Kidney epithelial cell (primary cell): ENCODE data around the gene IL17RD. TPM values are rescaled to one million over a fixed set of nuclear protein-coding genes. Genes with fewer than 3 reads are reported as not detected.
A peak's percentile ranks its signal among the peaks of the same experiment; 100 is the strongest.

ENCODE experiments used
- DNase-seq: peaks from one replicate; pipeline ENCODE4 v3.0.0-alpha.2; 2010; ENCODE audit warnings: low read depth
- H3K27me3 ChIP-seq: 2 replicates; pipeline ENCODE4 v1.6.0; 2011; ENCODE audit warnings: low read length; ENCODE audit not compliant: control insufficient read depth, insufficient read depth
- H3K36me3 ChIP-seq: 2 replicates; pipeline ENCODE4 v1.5.1; 2011; ENCODE audit warnings: low read length; ENCODE audit not compliant: control insufficient read depth, insufficient read depth
- H3K4me3 ChIP-seq: 2 replicates; pipeline ENCODE4 v1.5.1; 2011; ENCODE audit warnings: low read depth, mild to moderate bottlenecking, control low read depth, low read length
- CTCF ChIP-seq: IDR thresholded peaks from 2 replicates; pipeline ENCODE4 v1.5.1; 2011; ENCODE audit warnings: mild to moderate bottlenecking, moderate library complexity, low read length, control low read depth, inconsistent platforms; ENCODE audit not compliant: insufficient read depth, poor library complexity, severe bottlenecking
- total RNA-seq: library from RNA; depleted of rRNA; stranded (reverse); fragments of >200 nt; gene quantifications from 2 replicates; pipeline ENCODE4 v1.2.3, GENCODE V29; 2015

IL17RD gene
- total RNA-seq, 1 donor from 2014 or later, result 25.7 TPM

GRCh38 chr3:57100046-57100695 is 65.0 kb downstream of the IL17RD start:
- Histone ChIP-seq H3K27me3 (no peaks in the 10 kb centered on the region), H3K36me3 (peaks cover 1% of the 10 kb centered on the region), H3K4me3 (no peak overlapping the region)
- peak; percentile 83 for TF ChIP-seq CTCF
- DNase-seq, result no peak

DNA sequence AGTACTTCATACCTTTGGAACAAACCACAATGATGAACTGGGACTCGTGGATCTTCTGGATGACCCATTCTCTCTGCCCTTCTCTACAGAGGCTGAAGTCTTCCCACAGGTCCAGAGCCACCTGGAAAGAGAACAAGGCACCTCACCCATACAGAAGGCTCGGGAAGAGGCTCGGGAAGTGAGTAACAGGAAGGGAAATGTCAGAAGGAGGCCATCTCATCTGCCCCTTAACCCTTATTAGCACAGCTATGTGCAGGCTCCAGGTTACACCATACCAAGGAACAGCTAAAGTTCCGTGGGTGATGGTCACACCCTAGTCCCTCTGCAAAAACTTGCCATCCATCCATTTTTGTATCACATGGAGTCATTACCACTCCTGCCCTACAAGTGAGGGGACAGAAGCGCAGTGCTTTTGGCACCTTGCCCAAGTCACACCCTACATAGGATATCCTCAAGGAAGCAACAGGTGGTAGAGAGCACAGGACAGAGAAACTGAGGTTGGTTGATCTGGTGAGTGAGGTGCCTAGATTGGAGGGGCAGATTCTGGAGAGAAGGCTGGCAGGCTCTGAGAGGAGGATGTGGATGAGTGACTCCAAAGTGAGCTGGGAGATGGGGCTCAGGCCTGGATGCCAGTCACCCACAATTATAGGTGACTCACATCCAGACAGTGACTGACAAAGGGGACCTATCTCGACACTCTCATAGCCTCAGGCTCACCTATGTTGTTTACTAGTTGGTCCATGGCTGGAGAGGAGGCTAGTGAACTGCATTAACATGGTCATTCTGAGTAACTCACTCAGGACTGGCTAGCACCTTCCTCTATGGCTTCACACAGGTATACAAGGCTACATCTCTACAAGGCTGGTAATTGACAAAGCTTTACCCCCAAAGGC is 66.5 kb downstream of the IL17RD start:
- Histone ChIP-seq H3K4me3 (no peak overlapping the region), H3K36me3 (peaks cover 1% of the 10 kb centered on the region), H3K27me3 (no peaks in the 10 kb centered on the region)
- DNase-seq, result no peak
- TF ChIP-seq CTCF, result no peak

- Histone ChIP-seq H3K36me3 (peaks cover 1% of the 10 kb centered on the region), H3K27me3 (no peaks in the 10 kb centered on the region), H3K4me3 (no peak overlapping the region)
- TF ChIP-seq CTCF, result no peak
- DNase-seq, result no peak
These were observed 67.6 kb downstream of the IL17RD start for GRCh38 chr3:57097536-57097935.

DNA sequence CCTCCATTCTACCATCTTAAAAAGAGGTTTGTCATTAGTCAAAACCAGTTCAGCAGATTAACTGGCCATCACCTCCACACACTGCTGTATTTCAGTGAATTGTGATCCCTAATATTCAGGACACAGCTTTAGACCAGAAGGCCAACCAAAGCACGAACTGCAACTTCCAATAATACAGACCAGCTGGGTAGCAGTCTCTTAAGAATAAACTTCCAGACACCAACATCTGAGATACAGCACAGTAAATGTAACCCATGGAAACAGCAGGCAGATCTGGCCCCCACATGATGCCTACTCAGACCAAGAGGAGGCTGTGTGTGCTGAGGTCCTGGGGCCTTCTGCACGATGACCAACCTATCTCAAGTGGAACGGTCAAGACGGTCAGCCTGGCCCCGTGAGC is 69.8 kb downstream of the IL17RD start:
- no peak for TF ChIP-seq CTCF
- no peak overlapping the region for H3K4me3 ChIP-seq
- DNase-seq, result no peak
- peaks cover 1% of the 10 kb centered on the region for H3K36me3 ChIP-seq
- H3K27me3 ChIP-seq, result no peaks in the 10 kb centered on the region

DNA sequence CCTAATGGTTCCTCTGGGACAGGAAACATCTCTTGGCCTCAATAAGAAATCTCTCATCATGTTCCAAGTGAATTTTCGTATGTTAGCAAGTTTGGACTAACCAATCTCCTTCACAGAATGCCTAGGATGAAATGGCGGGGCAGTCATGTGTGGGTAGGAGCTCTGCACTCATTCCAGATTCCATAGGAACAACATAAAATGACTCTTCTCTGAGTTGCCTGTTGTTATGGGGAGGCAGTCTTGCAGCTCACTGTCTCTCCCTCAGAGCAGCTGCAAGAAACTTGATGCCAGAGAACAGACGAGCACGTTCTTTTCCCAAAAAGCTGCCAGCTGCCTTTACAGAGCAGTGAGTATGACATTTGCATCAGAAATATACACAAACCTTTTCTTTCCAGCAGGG is 70.6 kb downstream of the IL17RD start:
- Histone ChIP-seq H3K27me3 (no peaks in the 10 kb centered on the region), H3K4me3 (no peak overlapping the region), H3K36me3 (peaks cover 1% of the 10 kb centered on the region)
- no peak for TF ChIP-seq CTCF
- DNase-seq, result no peak
